Testis (tissue), 2 donors: ENCODE data around the gene ARSD.

Experiments used
- POLR2A ChIP-seq: fragments of 450-650 bp; IDR thresholded peaks from one replicate; pipeline ENCODE4 v1.6.1; 2017; ENCODE audit warnings: antibody characterized with exemption, mild to moderate bottlenecking, moderate library complexity
- TF ChIP-seq, protein P1 (sequence below), 3 experiments: fragments of 450-650 bp in 2 of 3; fragments of 200-600 bp in 1 of 3; sonication (generic) in 1 of 3; IDR thresholded peaks; one replicate each; pipeline ENCODE4 v1.5.1; 2016 to 2019; ENCODE audit warnings: antibody characterized with exemption in 3 of 3, mild to moderate bottlenecking in 2 of 3, moderate library complexity in 1 of 3

- TF ChIP-seq, protein P1, sequence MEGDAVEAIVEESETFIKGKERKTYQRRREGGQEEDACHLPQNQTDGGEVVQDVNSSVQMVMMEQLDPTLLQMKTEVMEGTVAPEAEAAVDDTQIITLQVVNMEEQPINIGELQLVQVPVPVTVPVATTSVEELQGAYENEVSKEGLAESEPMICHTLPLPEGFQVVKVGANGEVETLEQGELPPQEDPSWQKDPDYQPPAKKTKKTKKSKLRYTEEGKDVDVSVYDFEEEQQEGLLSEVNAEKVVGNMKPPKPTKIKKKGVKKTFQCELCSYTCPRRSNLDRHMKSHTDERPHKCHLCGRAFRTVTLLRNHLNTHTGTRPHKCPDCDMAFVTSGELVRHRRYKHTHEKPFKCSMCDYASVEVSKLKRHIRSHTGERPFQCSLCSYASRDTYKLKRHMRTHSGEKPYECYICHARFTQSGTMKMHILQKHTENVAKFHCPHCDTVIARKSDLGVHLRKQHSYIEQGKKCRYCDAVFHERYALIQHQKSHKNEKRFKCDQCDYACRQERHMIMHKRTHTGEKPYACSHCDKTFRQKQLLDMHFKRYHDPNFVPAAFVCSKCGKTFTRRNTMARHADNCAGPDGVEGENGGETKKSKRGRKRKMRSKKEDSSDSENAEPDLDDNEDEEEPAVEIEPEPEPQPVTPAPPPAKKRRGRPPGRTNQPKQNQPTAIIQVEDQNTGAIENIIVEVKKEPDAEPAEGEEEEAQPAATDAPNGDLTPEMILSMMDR (IDR thresholded peaks at IDR 0.05): no peak
- peak; percentile 21 for TF ChIP-seq POLR2A
Measured at GRCh38 chrX:2928583-2929434, at the start of gene ARSD.
